K562 (cell line): ENCODE results near the gene NDUFB10. TPM values are rescaled to one million over a fixed set of nuclear protein-coding genes. Genes with fewer than 3 reads are reported as not detected.
A peak's percentile ranks its signal among the peaks of the same experiment; 100 is the strongest.

Experiments
- ARID3B ChIP-seq: fragments of 250-450 bp; sonication (Bioruptor Pico); IDR thresholded peaks from 2 replicates; pipeline ENCODE4 v1.4.0; 2020; ENCODE audit warnings: borderline replicate concordance
- ARID4B ChIP-seq: sonication (generic); formaldehyde crosslinking; IDR thresholded peaks from 2 replicates; pipeline ENCODE4 v1.8.0; 2022; ENCODE audit warnings: mild to moderate bottlenecking, missing genetic modification reagents
- DMBX1 ChIP-seq: fragments of 250-450 bp; sonication (Bioruptor Pico); IDR thresholded peaks from 2 replicates; pipeline ENCODE4 v1.8.0; 2022; ENCODE audit warnings: inconsistent platforms, mild to moderate bottlenecking, moderate library complexity, borderline replicate concordance
- KLF13 ChIP-seq: fragments of 450-650 bp; IDR thresholded peaks from 2 replicates; pipeline ENCODE4 v1.6.1; 2016; ENCODE audit warnings: missing genetic modification characterization, low read depth, mild to moderate bottlenecking, missing compliant biosample characterization, moderate library complexity, borderline replicate concordance
- RBFOX2 ChIP-seq: fragments of 200-400 bp; formaldehyde crosslinking; IDR thresholded peaks from 2 replicates; pipeline ENCODE4 v1.6.1; 2017; ENCODE audit warnings: low read depth, mild to moderate bottlenecking, low read length, moderate library complexity
- VEZF1 ChIP-seq: fragments of 200-800 bp; sonication (Bioruptor generic); IDR thresholded peaks from 2 replicates; pipeline ENCODE4 v1.6.1; 2017; ENCODE audit warnings: missing genetic modification characterization, missing compliant biosample characterization
- ZNF395 ChIP-seq: fragments of 200-800 bp; sonication (Bioruptor generic); IDR thresholded peaks from 2 replicates; pipeline ENCODE4 v1.6.1; 2017; ENCODE audit warnings: missing genetic modification characterization, missing compliant biosample characterization
- ZNF511 ChIP-seq: sonication (generic); formaldehyde crosslinking; IDR thresholded peaks from 2 replicates; pipeline ENCODE4 v1.8.0; 2022; ENCODE audit warnings: mild to moderate bottlenecking, missing genetic modification reagents
- ZNF512 ChIP-seq: IDR thresholded peaks from 2 replicates; pipeline ENCODE4 v1.6.1; 2016; ENCODE audit warnings: missing genetic modification characterization, missing compliant biosample characterization
- ZNF518B ChIP-seq: fragments of 250-450 bp; sonication (Bioruptor Pico); IDR thresholded peaks from 2 replicates; pipeline ENCODE4 v1.5.0; 2021; ENCODE audit warnings: mild to moderate bottlenecking, moderate library complexity
- polyA plus RNA-seq, 8 experiments: library from polyadenylated mRNA; depleted of rRNA in 4 of 8; stranded (reverse) in 5 of 8; unstranded in 3 of 8; fragments of >200 nt; fragmentation: Nextera tagmentation in 2 of 8; fragmentation: Illumina TruSeq in 1 of 8; extraction: Ambion mirVana in 2 of 8; extraction: Trizol in 1 of 8; gene quantifications; 2 replicates each; pipeline versions ENCODE4 v1.2.1 to v1.2.3, GENCODE V29; 2011 to 2014; ENCODE audit warnings: inconsistent platforms in 1 of 8, missing spikeins in 1 of 8
- total RNA-seq, 7 experiments: library from RNA; depleted of rRNA in 6 of 7; stranded (reverse); fragments of >200 nt in 6 of 7; fragmentation: Illumina TruSeq in 2 of 7; extraction: Trizol in 2 of 7; gene quantifications; 2 replicates each; pipeline versions ENCODE4 v1.2.1 to v1.2.3, GENCODE V29; 2011 to 2021; ENCODE audit warnings: low replicate concordance in 1 of 7

The NDUFB10 gene
- total and polyA plus RNA-seq, 9 of the 15 experiments (the other 6 are each of a cell fraction or from before 2014, with no cell fraction given): 69.3 to 527 (median 161) TPM

- TF ChIP-seq ZNF512 (tag) (no peak), DMBX1 (CRISPR knock-in tag) (no peak), ZNF518B (CRISPR knock-in tag) (no peak), KLF13 (tag) (no peak), ZNF395 (CRISPR knock-in tag) (peak; percentile 20; the same call in 1 of the 2 replicates), RBFOX2 (peak; percentile 43), VEZF1 (CRISPR knock-in tag) (peak; percentile 48; the same call in 1 of the 2 replicates), ZNF511 (peak; percentile 7; the same call in 1 of the 2 replicates), ARID3B (CRISPR knock-in tag) (no peak), ARID4B (CRISPR knock-in tag) (peak; percentile 61; the same call in 1 of the 2 replicates)
These were observed 33.5 kb downstream of the NDUFB10 start (continued) for GRCh38 chr16:1992704-1993317.
